ENCODE measurements around the gene UTF1. TPM values are rescaled to one million over a fixed set of nuclear protein-coding genes. Genes with fewer than 3 reads are reported as not detected.

The UTF1 gene
- total RNA-seq, 2 experiments from 2014 or later, result not detected

GRCh38 chr10:133267829-133268228 lies 37.8 kb downstream of the UTF1 start:
- no peak overlapping the region for H3K4me3 Mint-ChIP-seq
- ChIA-PET CTCF (interaction anchor here (1.5 kb wide), 1 partner anchor 40 kb away, joined by 5 read pairs; no protein-coding TSS in a partner anchor), POLR2A (interaction anchor here (1.3 to 2.4 kb wide), 2 partner anchors 8 to 10 kb away, joined by 4 to 8 read pairs; partner anchors contain the start of gene ADAM8)
- intact Hi-C loops (cut with micrococcal nuclease), result no loop called here
- no peaks in the 10 kb centered on the region for H3K9me3 Mint-ChIP-seq
- no peak for ATAC-seq
- TF ChIP-seq CTCF (IDR thresholded peaks at IDR 0.05), result no peak
- no peaks in the 10 kb centered on the region for H3K27me3 Mint-ChIP-seq
- H3K4me1 Mint-ChIP-seq (ENCODE audit: low read depth), result peaks cover 18% of the 10 kb centered on the region
- DNase-seq, result no peak
- no peak overlapping the region for H3K27ac Mint-ChIP-seq
- peaks cover 8% of the 10 kb centered on the region for H3K36me3 Mint-ChIP-seq (ENCODE audit: low read depth)

DNA sequence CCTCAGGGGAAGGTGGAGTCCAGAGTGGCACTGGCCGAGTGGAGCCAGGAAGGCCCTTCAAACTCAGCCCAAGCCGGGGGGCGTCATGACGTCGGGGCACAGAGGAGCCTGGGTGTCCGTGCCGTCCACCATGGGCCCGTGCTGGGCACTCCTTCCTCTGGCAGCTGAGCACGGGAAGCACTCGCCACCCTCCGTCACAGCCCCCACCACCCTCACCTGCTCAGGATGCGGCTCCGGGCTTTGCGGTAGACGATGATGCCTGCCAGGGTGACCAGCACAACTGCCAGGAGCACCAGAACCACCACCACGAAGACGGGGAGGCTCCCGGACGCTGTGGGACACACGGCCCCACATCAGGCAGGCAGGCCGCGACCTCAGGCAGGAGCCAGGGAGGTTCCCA lies 38.5 kb downstream of the UTF1 start:
- Mint-ChIP-seq H3K27ac (no peak overlapping the region), H3K4me3 (no peak overlapping the region), H3K27me3 (no peaks in the 10 kb centered on the region), H3K36me3 (ENCODE audit: low read depth) (peaks cover 4% of the 10 kb centered on the region), H3K4me1 (ENCODE audit: low read depth) (peaks cover 12% of the 10 kb centered on the region), H3K9me3 (no peaks in the 10 kb centered on the region)
- DNase-seq (no peak), ATAC-seq (no peak)
- POLR2A ChIA-PET, result no interaction called here
- no peak for TF ChIP-seq CTCF (IDR thresholded peaks at IDR 0.05)
- CTCF ChIA-PET, result no interaction called here
- intact Hi-C loops (cut with micrococcal nuclease), result no loop called here

- Mint-ChIP-seq H3K36me3 (ENCODE audit: low read depth) (peaks cover 4% of the 10 kb centered on the region), H3K27ac (no peak overlapping the region), H3K9me3 (no peaks in the 10 kb centered on the region), H3K27me3 (no peaks in the 10 kb centered on the region), H3K4me1 (ENCODE audit: low read depth) (peaks cover 10% of the 10 kb centered on the region), H3K4me3 (no peak overlapping the region)
- ATAC-seq (no peak), DNase-seq (no peak)
- TF ChIP-seq CTCF (IDR thresholded peaks at IDR 0.05), result no peak
- ChIA-PET POLR2A (no interaction called here), CTCF (no interaction called here)
- intact Hi-C loops (cut with micrococcal nuclease), result no loop called here
Observed at GRCh38 chr10:133269367-133269766, 39.4 kb downstream of the UTF1 start.

- TF ChIP-seq CTCF (IDR thresholded peaks at IDR 0.05), result no peak
- peaks cover 5% of the 10 kb centered on the region for H3K4me1 Mint-ChIP-seq (ENCODE audit: low read depth)
- ATAC-seq (no peak), DNase-seq (no peak)
- ChIA-PET CTCF (no interaction called here), POLR2A (interaction anchor here (3.1 kb wide), 1 partner anchor 7 kb away, joined by 12 read pairs; no protein-coding TSS in a partner anchor)
- intact Hi-C loops (cut with micrococcal nuclease), result no loop called here
- H3K9me3 Mint-ChIP-seq, result no peaks in the 10 kb centered on the region
- peaks cover 4% of the 10 kb centered on the region for H3K36me3 Mint-ChIP-seq (ENCODE audit: low read depth)
- H3K4me3 Mint-ChIP-seq, result no peak overlapping the region
- no peaks in the 10 kb centered on the region for H3K27me3 Mint-ChIP-seq
- H3K27ac Mint-ChIP-seq, result no peak overlapping the region
Observed at GRCh38 chr10:133270204-133270603, 40.2 kb downstream of the UTF1 start.

- ATAC-seq (no peak), DNase-seq (no peak)
- H3K36me3 Mint-ChIP-seq (ENCODE audit: low read depth), result peaks cover 4% of the 10 kb centered on the region
- no peaks in the 10 kb centered on the region for H3K27me3 Mint-ChIP-seq
- peaks cover under 1% of the 10 kb centered on the region for H3K4me1 Mint-ChIP-seq (ENCODE audit: low read depth)
- H3K27ac Mint-ChIP-seq, result no peak overlapping the region
- no peak overlapping the region for H3K4me3 Mint-ChIP-seq
- intact Hi-C loops (cut with micrococcal nuclease), result no loop called here
- H3K9me3 Mint-ChIP-seq, result no peaks in the 10 kb centered on the region
- ChIA-PET CTCF (no interaction called here), POLR2A (interaction anchor here (3.1 kb wide), 1 partner anchor 8 kb away, joined by 12 read pairs; no protein-coding TSS in a partner anchor)
- TF ChIP-seq CTCF (IDR thresholded peaks at IDR 0.05), result no peak
Observed at GRCh38 chr10:133270773-133271297, 40.8 kb downstream of the UTF1 start.

Measured in activated CD8-positive, alpha-beta T cell treated with anti-CD3 and anti-CD28 coated beads for 36 hours (primary cell).